Thoracic aorta (tissue), 2 donors: Measurements from ENCODE around the gene ACSS1. TPM values are rescaled to one million over a fixed set of nuclear protein-coding genes. Genes with fewer than 3 reads are reported as not detected.

Experiments
- ATAC-seq: fragments of 150-250 bp; one replicate; pipeline ENCODE4 v1.8.0; 2017; ENCODE audit warnings: low read depth; ENCODE audit not compliant: insufficient number of reproducible peaks, low FRiP score
- DNase-seq: peaks from one replicate; pipeline ENCODE4 v3.0.0-alpha.2; 2020; ENCODE audit warnings: low spot score
- H3K27ac ChIP-seq, 2 donors: fragments of 200-600 bp; sonication (generic); 1 replicate in 1 of 2; 2 replicates in 1 of 2; pipeline ENCODE4 v1.5.1; 2016; ENCODE audit warnings: mild to moderate bottlenecking in 2 of 2, moderate library complexity in 2 of 2
- H3K27me3 ChIP-seq: fragments of 200-600 bp; sonication (generic); replicated peaks from 2 replicates; pipeline ENCODE4 v1.6.0; 2016; ENCODE audit warnings: mild to moderate bottlenecking; ENCODE audit not compliant: insufficient read depth
- H3K36me3 ChIP-seq: fragments of 200-600 bp; sonication (generic); one replicate; pipeline ENCODE4 v1.5.1; 2016
- H3K4me1 ChIP-seq, 2 donors: fragments of 200-600 bp; sonication (generic); 1 replicate in 1 of 2; 2 replicates in 1 of 2; pipeline versions ENCODE4 v1.5.1 to v1.6.0; 2016; ENCODE audit warnings: low read depth in 2 of 2, mild to moderate bottlenecking in 1 of 2; ENCODE audit not compliant: control insufficient read depth in 1 of 2
- H3K4me3 ChIP-seq: fragments of 200-600 bp; sonication (generic); 2 replicates; pipeline ENCODE4 v1.5.1; 2016; ENCODE audit warnings: mild to moderate bottlenecking
- H3K9me3 ChIP-seq: fragments of 200-600 bp; sonication (generic); 2 replicates; pipeline ENCODE4 v1.5.1; 2016
- CTCF ChIP-seq: fragments of 200-600 bp; sonication (generic); IDR thresholded peaks from one replicate; pipeline ENCODE4 v1.5.1; 2019; ENCODE audit warnings: antibody characterized with exemption
- total RNA-seq, 2 donors: library from RNA; depleted of rRNA; stranded (reverse); fragments of >200 nt; gene quantifications; one replicate each; pipeline versions ENCODE4 v1.1.0 to v1.2.3, GENCODE V29; 2016

The ACSS1 gene
- total RNA-seq, 2 donors from 2014 or later: 26.0 to 31.7 TPM

GRCh38 chr20:25050501-25051350 is 7.2 kb downstream of the ACSS1 start:
- peaks cover 59 to 100% of the 10 kb centered on the region in 2 donors for H3K4me1 ChIP-seq
- H3K27me3 ChIP-seq: no peaks in the 10 kb centered on the region
- H3K27ac ChIP-seq: peak overlapping the region; percentile 69 to 79
- DNase-seq: no peak
- H3K36me3 ChIP-seq: peaks cover 9% of the 10 kb centered on the region
- ATAC-seq: no peak
- H3K4me3 ChIP-seq: no peak overlapping the region
- TF ChIP-seq CTCF: no peak
- no peaks in the 10 kb centered on the region for H3K9me3 ChIP-seq

- DNase-seq (no peak), ATAC-seq (no peak)
- Histone ChIP-seq H3K4me3 (peak overlapping the region; percentile 1), H3K9me3 (no peaks in the 10 kb centered on the region), H3K36me3 (peaks cover 9% of the 10 kb centered on the region), H3K27me3 (no peaks in the 10 kb centered on the region), H3K4me1 (peaks cover 57 to 100% of the 10 kb centered on the region in 2 donors), H3K27ac (peak overlapping the region; percentile 69 to 79)
- no peak for TF ChIP-seq CTCF
These were observed 7.9 kb downstream of the ACSS1 start for GRCh38 chr20:25050082-25050481.

DNA sequence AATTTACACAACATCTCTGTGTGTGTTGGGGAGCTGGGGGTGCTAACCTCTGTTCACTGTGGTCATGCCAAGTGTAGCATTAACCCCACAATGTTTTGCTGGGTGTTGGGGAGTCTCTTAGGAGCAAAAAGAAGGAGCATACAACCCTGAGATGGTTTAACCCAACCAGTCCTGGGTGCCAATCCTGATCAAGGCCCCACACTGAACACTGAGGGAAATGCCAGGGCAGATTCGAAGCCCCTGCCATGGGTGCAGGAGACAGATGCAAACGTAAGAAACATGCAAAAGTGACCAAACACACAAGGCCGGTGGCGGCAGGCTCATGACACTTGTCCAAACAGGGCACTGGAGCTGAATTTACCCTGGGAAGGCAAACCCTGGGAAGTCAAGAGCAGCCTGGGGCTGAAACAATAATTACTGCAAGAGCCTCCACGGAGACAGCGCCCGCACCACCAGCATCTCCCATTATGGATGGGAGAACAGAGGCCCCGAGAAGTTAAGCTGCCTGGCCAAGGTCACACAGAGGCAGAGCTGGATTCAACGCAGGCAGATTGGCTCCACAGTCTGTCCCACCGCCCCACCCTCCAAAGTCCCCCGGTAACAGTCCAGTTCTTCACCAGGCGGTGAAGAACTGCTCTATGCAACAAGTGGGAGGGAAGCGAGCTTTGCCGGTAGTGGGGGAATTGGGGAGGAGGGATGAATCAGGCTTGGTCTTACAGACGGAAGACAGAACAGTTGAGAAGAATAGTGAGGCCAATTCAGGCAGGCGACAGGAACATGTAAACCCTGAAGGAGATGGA is 8.5 kb downstream of the ACSS1 start:
- ATAC-seq: peak; percentile 30
- DNase-seq: no peak
- Histone ChIP-seq H3K36me3 (peaks cover 9% of the 10 kb centered on the region), H3K27me3 (no peaks in the 10 kb centered on the region), H3K4me3 (peak overlapping the region; percentile 1), H3K27ac (peak overlapping the region; percentile 69 to 79), H3K4me1 (peaks cover 59 to 100% of the 10 kb centered on the region in 2 donors), H3K9me3 (no peaks in the 10 kb centered on the region)
- no peak for TF ChIP-seq CTCF

- Histone ChIP-seq H3K9me3 (no peaks in the 10 kb centered on the region), H3K4me3 (no peak overlapping the region), H3K4me1 (peaks cover 56 to 100% of the 10 kb centered on the region in 2 donors), H3K36me3 (peaks cover 9% of the 10 kb centered on the region), H3K27ac (no peak overlapping the region), H3K27me3 (no peaks in the 10 kb centered on the region)
- DNase-seq (no peak), ATAC-seq (no peak)
- TF ChIP-seq CTCF: no peak
These were observed 9.4 kb downstream of the ACSS1 start for GRCh38 chr20:25048519-25048952.

GRCh38 chr20:25047766-25048165 is 10.2 kb downstream of the ACSS1 start:
- Histone ChIP-seq H3K36me3 (peaks cover 9% of the 10 kb centered on the region), H3K27me3 (no peaks in the 10 kb centered on the region), H3K9me3 (no peaks in the 10 kb centered on the region), H3K27ac (no peak overlapping the region), H3K4me1 (peaks cover 60 to 100% of the 10 kb centered on the region in 2 donors), H3K4me3 (no peak overlapping the region)
- ATAC-seq (no peak), DNase-seq (no peak)
- no peak for TF ChIP-seq CTCF
